ENCODE data around the gene G6PC3. TPM values are rescaled to one million over a fixed set of nuclear protein-coding genes. Genes with fewer than 3 reads are reported as not detected.

The G6PC3 gene
- total RNA-seq, 1 donor from 2014 or later, result 51.2 TPM

GRCh38 chr17:44083250-44083849, 12.8 kb downstream of the G6PC3 start:
- H3K4me1 Mint-ChIP-seq (ENCODE audit: low read depth, unreplicated experiment), result peaks cover 9% of the 10 kb centered on the region
- H3K36me3 Mint-ChIP-seq (ENCODE audit: unreplicated experiment), result no peaks in the 10 kb centered on the region
- TF ChIP-seq CTCF (IDR thresholded peaks at IDR 0.05; ENCODE audit: partially characterized antibody, unreplicated experiment), result no peak
- no peak overlapping the region for H3K4me3 Mint-ChIP-seq (ENCODE audit: unreplicated experiment)
- H3K27ac Mint-ChIP-seq (ENCODE audit: unreplicated experiment), result peak overlapping the region; percentile 17
- DNase-seq, result no peak
- H3K27me3 Mint-ChIP-seq (ENCODE audit: unreplicated experiment), result peaks cover 8% of the 10 kb centered on the region
- peaks cover 18% of the 10 kb centered on the region for H3K9me3 Mint-ChIP-seq (ENCODE audit: unreplicated experiment)

GRCh38 chr17:44084131-44084538, 13.6 kb downstream of the G6PC3 start:
- no peak overlapping the region for H3K4me3 Mint-ChIP-seq (ENCODE audit: unreplicated experiment)
- peak overlapping the region; percentile 38 for H3K27ac Mint-ChIP-seq (ENCODE audit: unreplicated experiment)
- H3K4me1 Mint-ChIP-seq (ENCODE audit: low read depth, unreplicated experiment), result peaks cover 12% of the 10 kb centered on the region
- H3K36me3 Mint-ChIP-seq (ENCODE audit: unreplicated experiment), result peaks cover 3% of the 10 kb centered on the region
- peak; percentile 69 for DNase-seq
- peak; percentile 60 for TF ChIP-seq CTCF (IDR thresholded peaks at IDR 0.05; ENCODE audit: partially characterized antibody, unreplicated experiment)
- H3K27me3 Mint-ChIP-seq (ENCODE audit: unreplicated experiment), result peaks cover 11% of the 10 kb centered on the region
- peaks cover 15% of the 10 kb centered on the region for H3K9me3 Mint-ChIP-seq (ENCODE audit: unreplicated experiment)

GRCh38 chr17:44084921-44085320, 14.4 kb downstream of the G6PC3 start:
- peaks cover 10% of the 10 kb centered on the region for H3K4me1 Mint-ChIP-seq (ENCODE audit: low read depth, unreplicated experiment)
- no peak overlapping the region for H3K4me3 Mint-ChIP-seq (ENCODE audit: unreplicated experiment)
- peaks cover 9% of the 10 kb centered on the region for H3K27me3 Mint-ChIP-seq (ENCODE audit: unreplicated experiment)
- DNase-seq, result no peak
- H3K27ac Mint-ChIP-seq (ENCODE audit: unreplicated experiment), result no peak overlapping the region
- peaks cover 13% of the 10 kb centered on the region for H3K9me3 Mint-ChIP-seq (ENCODE audit: unreplicated experiment)
- no peak for TF ChIP-seq CTCF (IDR thresholded peaks at IDR 0.05; ENCODE audit: partially characterized antibody, unreplicated experiment)
- H3K36me3 Mint-ChIP-seq (ENCODE audit: unreplicated experiment), result peaks cover 3% of the 10 kb centered on the region

GRCh38 chr17:44085908-44086307, 15.4 kb downstream of the G6PC3 start:
- H3K27ac Mint-ChIP-seq (ENCODE audit: unreplicated experiment), result peak overlapping the region; percentile 70
- H3K36me3 Mint-ChIP-seq (ENCODE audit: unreplicated experiment), result peaks cover 3% of the 10 kb centered on the region
- no peak for DNase-seq
- H3K9me3 Mint-ChIP-seq (ENCODE audit: unreplicated experiment), result peaks cover 12% of the 10 kb centered on the region
- H3K4me1 Mint-ChIP-seq (ENCODE audit: low read depth, unreplicated experiment), result peaks cover 10% of the 10 kb centered on the region
- no peak overlapping the region for H3K4me3 Mint-ChIP-seq (ENCODE audit: unreplicated experiment)
- H3K27me3 Mint-ChIP-seq (ENCODE audit: unreplicated experiment), result peaks cover 4% of the 10 kb centered on the region
- TF ChIP-seq CTCF (IDR thresholded peaks at IDR 0.05; ENCODE audit: partially characterized antibody, unreplicated experiment), result no peak
